Middle frontal gyrus (tissue), 1 donor: ENCODE data around the gene C22orf42.
"Not testable (repeated sequence)": the region's sequence is repeated elsewhere in the genome, so short reads cannot be mapped to it uniquely, and the experiment has no call there.

Experiments
- DNase-seq: peaks from one replicate; pipeline ENCODE4 v3.0.0-alpha.2; 2015; ENCODE audit warnings: low spot score; ENCODE audit errors: extremely low spot score

C22orf42 gene

DNA sequence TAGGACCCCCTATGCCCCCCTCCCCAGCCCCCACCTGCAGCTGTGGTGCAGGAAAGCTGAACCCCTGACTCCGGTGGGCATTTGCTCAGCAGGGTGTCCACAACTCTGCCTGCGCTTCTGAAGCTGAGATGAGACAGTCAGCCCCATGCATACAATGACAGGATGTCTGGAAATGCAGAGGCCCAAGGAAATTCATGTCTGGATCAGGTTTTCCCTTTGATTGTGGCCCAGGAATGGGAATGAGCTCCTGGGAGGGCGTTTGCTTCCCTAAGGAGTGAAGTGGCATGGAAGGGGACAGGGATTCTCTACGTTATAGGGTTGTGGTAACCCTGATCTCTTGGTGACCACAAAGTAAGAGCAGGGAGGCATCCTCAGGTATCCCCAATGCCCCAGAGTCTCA lies 22.2 kb downstream of the C22orf42 start:
- DNase-seq: not testable (repeated sequence)

DNA sequence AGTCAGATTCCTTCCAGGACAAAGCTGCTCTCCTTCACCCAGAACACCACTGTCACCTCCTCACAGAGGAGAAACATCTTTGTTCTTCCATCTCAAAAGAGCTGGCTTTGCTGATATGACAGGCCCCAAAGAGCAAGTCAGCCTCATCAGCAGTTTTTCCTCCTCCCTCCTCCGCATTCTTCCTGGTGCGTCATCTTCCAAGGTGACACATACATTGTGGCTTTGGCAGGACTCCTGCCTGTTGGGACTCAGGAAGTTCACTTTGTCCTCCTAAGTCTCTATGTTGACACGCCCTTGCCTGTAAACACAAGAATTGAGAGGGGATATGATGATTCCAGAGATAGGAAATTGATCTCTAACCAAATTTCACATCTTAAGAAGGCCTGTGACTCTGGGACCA lies 23.1 kb downstream of the C22orf42 start:
- DNase-seq: not testable (repeated sequence)

DNA sequence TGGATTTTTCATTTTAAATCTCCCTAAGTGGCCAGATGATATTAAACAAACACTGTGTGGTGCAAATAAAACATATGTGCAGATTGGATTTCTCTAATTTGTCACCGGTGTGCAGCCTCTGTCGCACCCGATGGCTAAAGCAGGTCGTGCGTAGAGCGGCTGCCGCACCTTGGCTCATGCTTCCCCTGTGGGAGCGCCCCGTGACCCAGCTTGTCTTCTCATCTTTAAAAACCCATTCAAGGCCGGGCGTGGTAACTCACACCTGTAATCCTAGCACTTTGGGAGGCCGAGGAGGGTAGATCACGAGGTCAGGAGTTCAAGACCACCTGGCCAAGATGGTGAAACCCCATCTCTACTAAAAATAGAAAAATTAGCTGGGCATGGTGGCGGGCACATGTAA lies 24.3 kb downstream of the C22orf42 start:
- not testable (repeated sequence) for DNase-seq

DNA sequence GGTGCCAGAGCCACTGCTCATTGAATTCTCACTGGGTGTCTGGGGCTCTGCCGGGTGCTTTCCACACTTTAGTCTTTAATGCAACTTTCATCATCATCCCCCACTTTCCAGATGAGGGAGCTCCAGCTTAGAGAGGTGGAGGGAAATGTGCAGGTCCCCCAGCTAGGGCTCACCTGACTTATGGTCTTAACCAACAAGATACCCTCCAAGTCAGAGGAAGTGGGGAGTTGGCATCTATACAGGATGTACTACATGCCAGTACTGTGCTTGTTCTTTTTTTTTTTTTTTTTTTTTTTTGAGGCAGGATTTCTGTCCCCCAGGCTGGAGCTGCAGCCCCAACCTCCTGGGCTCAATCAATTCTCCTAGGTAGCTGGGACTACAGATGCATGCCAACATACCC lies 26.3 kb downstream of the C22orf42 start:
- DNase-seq: no peak

DNA sequence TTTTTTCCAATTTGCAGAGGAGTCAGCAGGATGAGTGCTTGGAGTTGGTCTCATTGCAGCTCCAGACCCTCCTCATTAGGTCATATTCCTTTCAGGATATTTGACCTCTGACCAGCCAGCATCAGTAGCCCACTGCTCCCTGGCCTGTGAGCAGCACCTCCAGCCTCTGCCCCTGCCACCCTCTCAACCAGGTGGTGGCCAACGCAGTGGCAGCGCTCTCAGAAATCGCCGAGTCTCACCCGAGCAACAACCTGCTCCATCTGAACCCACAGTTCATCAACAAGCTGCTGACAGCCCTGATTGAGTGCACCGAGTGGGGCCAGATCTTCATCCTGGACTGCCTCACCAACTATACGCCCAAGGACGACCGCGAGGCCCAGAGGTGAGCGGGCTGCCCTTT lies 27.0 kb downstream of the C22orf42 start:
- no peak for DNase-seq

DNA sequence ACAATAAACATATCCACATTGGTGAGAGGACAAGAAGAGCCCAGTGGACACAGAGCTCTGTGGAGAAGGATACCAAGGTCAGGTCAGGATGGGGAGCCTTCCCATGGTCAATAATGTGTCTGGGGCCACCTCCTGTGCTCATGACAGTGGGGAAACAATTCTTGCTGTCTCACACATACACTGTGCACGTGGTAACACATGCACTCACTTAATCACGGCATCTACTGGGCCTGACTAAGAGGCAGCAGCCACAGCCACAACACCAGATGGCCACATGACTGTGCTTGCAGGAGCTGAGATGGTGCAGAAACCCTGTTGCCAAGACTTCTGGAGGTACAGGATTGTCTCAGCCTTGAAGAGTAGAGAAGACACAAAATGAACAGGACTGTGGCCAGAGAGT lies 28.6 kb downstream of the C22orf42 start:
- no peak for DNase-seq

DNA sequence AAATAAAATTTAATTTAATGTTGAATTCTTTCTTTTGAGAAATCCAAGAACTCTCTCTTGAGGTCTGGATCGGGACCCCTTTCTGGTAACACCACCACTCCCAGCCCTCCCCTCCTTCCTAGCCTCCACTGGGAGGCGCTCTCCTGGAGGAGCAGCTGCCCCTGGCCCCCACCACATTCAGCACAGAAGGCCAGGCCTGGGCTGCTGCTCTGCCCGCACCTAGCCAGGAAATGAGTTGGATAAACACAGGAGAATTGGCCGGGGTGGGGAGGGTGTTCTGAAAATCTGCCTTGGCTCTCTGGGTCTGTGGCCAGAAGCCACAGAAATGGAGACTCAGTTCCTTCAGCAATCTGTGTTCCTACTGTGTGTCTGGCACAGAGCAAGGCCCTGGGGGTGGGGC lies 31.2 kb downstream of the C22orf42 start:
- DNase-seq: no peak

DNA sequence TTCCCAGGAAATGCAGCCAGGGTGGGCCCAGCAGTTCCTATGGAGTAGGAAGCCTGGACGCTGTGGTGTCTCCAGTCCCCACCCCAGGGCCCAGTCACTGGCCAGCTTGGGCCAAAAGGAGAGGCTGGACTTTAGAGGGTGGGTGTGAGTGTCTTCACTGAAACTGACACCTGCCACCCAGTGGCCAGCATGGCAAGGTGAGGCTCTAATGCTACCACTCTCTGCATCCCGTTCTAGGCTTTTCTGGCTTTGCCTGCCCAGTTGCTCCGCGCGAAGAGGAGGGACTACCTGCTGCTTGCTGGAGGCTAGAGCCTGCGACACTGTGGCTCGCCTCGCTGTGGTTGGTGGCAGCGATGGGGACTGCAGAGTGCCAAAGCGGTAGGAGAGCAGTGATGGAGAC lies 35.4 kb downstream of the C22orf42 start:
- no peak for DNase-seq

DNA sequence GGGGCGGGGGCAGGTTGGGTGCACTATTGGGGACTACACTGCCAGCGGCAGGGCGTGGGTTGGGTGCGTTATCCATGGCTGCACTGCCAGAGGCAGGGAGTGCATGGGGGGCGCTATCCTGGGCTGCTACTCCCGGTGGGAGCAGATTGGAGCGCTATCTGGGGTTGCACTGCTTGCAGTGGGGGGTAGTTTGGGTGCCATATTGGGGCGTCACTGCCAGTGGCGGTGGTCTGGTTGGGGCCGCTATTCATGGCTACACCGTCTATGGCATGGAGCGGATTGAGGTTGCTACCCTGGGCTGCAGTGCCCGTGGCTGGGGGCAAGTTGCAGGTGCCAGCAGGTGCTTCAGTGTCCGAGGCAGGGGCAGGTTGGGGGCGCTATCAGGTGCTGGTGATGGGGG lies 36.2 kb downstream of the C22orf42 start:
- no peak for DNase-seq

DNA sequence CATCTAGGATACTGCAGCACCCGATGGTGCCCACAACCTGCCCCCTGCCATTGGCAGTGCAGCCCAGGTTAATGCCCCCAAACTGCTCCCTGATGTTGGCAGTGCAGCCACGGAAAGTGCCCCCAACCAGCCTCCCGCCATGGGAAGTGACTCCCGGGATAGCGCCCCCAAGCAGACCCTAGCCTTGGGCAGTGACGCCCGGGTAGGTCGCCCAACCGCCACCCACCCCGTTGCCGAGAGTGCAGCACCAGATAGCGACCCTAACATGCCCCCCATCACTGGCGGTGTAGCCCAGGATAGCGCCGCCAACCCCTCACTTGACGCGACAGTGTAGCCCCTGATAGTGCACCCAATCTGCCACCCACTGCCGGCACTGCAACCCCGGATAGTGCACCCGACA lies 38.5 kb downstream of the C22orf42 start:
- no peak for DNase-seq

DNA sequence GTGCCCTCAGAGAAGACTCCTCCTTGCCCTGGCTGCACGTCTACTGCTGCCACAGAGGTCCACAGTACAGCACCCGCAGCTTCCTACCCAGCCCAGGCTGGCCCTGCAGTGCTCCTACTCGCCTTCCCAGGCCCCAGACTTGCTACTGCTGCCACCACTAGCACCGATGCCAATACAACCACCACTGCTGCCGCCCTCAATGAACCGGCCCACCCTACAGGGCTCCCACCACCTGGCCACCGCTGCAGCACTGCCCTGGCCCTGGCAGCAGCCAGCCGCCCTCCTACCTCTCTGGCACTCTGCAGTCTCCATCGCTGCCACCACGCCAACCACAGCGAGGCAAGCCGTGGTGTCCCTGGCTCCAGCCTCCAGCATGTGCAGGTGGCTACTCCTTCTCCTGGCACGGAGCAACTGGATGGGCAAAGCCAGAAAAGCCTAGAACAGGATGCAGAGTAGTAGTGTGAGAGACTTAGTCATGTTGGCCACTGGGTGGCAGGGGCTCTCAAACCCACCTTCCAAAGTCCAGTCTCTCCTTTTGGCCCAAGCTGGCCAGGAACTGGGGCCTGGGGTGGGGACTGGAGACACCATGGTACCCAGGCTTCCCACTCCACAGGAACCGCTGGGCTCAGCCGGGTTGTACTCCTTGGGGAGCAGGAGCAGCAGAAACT lies 39.4 kb downstream of the C22orf42 start:
- no peak for DNase-seq

DNA sequence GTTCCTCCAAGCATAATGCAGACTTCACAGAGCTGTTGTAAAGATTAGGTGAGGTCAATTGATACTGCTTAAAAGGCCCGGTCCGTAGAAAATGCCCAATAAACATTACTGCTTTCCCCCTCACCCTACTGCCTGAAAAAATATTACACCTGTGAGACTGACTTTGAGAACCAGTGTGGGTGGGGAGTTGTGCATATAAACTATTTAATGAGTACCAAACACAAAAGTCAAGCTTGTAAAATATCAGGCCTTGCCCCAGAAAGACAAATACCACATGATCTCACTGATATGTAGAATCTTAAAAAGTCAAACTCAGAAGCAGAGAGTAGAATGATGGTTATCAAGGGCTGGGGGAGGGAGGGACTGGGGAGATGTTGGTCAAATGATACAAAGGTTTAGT lies 46.7 kb downstream of the C22orf42 start:
- no peak for DNase-seq

DNA sequence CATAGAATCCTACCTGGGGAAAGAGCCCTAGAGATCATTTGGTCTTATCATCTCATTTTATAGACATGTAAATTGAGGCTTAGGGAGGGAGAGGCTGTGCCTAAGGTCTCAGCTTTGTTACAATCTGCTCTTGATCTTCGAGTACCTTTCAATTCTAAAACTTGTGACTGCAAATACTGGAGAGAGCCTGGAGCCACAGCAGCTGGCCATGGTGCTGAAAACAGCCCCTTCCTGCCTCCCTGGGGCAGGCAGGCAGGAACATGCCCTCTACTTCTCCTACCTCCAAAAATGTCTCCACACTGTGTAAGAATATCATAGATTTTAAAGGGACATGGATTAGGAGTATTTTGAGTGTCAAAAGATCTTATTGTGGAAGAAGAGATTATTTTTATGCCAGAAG lies 52.2 kb downstream of the C22orf42 start:
- no peak for DNase-seq

DNA sequence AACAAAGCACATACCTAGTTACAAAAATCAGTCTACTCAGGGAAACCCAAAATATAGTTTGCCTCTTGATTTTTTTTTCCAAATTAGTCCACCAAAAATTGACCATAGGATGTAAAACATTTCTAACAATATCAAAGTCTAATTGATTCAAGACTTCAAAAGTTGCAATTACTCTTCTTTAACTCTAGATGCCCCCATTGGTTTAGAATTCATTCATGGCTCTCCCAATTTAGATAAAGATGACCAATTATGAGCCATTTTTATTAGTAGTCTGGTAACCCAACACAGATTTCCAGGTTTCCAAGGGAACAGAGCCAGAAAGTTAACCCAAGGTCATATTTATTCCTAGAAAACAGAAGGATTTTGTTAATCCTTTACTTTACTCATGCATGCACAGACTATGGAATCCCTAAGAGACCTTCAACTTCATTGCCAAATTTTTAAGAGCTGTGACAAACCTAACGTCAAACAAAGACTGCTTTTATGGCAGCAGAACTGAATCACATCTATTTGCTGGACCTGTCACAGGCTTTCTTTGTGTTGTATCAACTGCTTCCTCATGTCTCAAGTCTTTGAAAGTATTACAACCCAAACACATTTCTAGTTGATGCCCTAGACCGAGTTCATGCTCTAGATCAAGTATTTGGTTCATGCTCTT lies 55.3 kb downstream of the C22orf42 start:
- DNase-seq: no peak

DNA sequence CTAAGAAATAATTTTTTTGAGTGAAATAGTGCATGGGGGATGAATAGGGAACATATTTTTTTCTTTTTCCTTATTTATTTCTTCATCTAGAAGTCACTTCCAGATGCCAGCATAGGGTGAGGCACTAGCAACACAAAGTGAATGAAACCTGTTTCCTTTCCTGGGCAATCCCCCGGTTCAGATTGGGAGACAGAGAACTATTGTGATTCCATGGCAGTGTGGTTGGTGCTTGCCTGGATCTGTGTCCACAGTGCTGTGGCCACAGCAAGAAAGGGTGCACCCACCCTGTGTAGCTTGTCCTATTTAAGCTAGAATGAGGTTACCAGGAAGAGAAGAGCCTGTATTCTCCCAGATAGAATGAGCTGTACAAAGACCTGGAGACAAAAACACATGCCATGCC lies 58.4 kb downstream of the C22orf42 start:
- no peak for DNase-seq
